ENCODE measurements around the gene GTF2IRD1. TPM values are rescaled to one million over a fixed set of nuclear protein-coding genes. Genes with fewer than 3 reads are reported as not detected.
"Not testable (repeated sequence)": the region's sequence is repeated elsewhere in the genome, so short reads cannot be mapped to it uniquely, and the experiment has no call there.

GTF2IRD1 gene
- total RNA-seq, 1 experiment from 2014 or later = 42.9 TPM

DNA sequence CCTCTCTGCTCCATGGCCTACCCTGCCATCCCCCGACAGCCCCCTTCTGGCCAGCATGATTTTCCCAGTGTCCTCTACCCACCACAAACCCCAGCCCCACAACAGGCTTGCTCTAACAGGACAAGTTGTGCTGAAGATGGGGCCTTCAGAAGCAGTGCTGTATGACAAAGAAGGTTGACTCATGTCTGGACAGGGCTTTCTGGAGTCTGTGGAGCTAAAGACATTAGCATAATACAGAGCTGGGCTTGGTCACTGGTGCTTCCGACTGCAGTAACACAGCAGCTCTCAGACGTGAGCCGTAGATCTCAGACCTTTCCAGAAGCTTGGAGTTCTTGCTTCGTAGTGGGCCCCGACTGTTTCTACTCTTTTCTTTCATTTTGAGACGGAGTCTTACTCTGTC, 100.5 kb downstream of the GTF2IRD1 start (continued):
- TF ChIP-seq CDX4 (CRISPR knock-in tag; IDR thresholded peaks at IDR 0.05; ENCODE audit: borderline replicate concordance) = no peak
- TF ChIP-seq FOXK1 (CRISPR knock-in tag; IDR thresholded peaks at IDR 0.05) = no peak
- TF ChIP-seq CBFB (CRISPR knock-in tag; IDR thresholded peaks at IDR 0.05; ENCODE audit: low read depth) = no peak

GRCh38 chr7:74560086-74560719, 106.5 kb downstream of the GTF2IRD1 start:
- ATAC-seq (no peak), DNase-seq (ENCODE audit: low spot score) (no peak)
- TF ChIP-seq HMGXB4 (CRISPR knock-in tag; IDR thresholded peaks at IDR 0.05) = no peak
- TF ChIP-seq HMGA2 (CRISPR knock-in tag; IDR thresholded peaks at IDR 0.05) = peak; percentile 95
- TF ChIP-seq ATF1 (CRISPR knock-in tag; IDR thresholded peaks at IDR 0.05) = no peak
- CTCF ChIA-PET = no interaction called here
- H3K27me3 Mint-ChIP-seq (ENCODE audit: low read depth) = no peaks in the 10 kb centered on the region
- no peak overlapping the region for H3K27ac Mint-ChIP-seq
- H3K4me3 Mint-ChIP-seq = no peak overlapping the region
- H3K36me3 Mint-ChIP-seq = peaks cover 23% of the 10 kb centered on the region
- POLR2A ChIA-PET = interaction anchor here (0.6 kb wide), 1 partner anchor 368 kb away, joined by 7 read pairs; no protein-coding TSS in a partner anchor
- no peaks in the 10 kb centered on the region for H3K9me3 Mint-ChIP-seq
- H3K4me1 Mint-ChIP-seq = no peaks in the 10 kb centered on the region

- Mint-ChIP-seq H3K27me3 (ENCODE audit: low read depth) (no peaks in the 10 kb centered on the region), H3K4me1 (no peaks in the 10 kb centered on the region), H3K27ac (peak overlapping the region; percentile 72; the same call in 1 of the 2 replicates), H3K36me3 (peaks cover 23% of the 10 kb centered on the region), H3K4me3 (no peak overlapping the region), H3K9me3 (no peaks in the 10 kb centered on the region)
- ChIA-PET POLR2A (no interaction called here), CTCF (interaction anchor here (1.4 kb wide), 1 partner anchor 145 kb away, joined by 3 read pairs; no protein-coding TSS in a partner anchor)
- DNase-seq (ENCODE audit: low spot score) (no peak), ATAC-seq (no peak)
- TF ChIP-seq TP53 (CRISPR knock-in tag; IDR thresholded peaks at IDR 0.05) (no peak), NFATC4 (CRISPR knock-in tag; IDR thresholded peaks at IDR 0.05) (no peak), E2F1 (CRISPR knock-in tag; IDR thresholded peaks at IDR 0.05) (no peak), SOX15 (CRISPR knock-in tag; IDR thresholded peaks at IDR 0.05) (no peak)
- TF ChIP-seq, protein P1, sequence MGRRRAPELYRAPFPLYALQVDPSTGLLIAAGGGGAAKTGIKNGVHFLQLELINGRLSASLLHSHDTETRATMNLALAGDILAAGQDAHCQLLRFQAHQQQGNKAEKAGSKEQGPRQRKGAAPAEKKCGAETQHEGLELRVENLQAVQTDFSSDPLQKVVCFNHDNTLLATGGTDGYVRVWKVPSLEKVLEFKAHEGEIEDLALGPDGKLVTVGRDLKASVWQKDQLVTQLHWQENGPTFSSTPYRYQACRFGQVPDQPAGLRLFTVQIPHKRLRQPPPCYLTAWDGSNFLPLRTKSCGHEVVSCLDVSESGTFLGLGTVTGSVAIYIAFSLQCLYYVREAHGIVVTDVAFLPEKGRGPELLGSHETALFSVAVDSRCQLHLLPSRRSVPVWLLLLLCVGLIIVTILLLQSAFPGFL (CRISPR knock-in tag; IDR thresholded peaks at IDR 0.05; ENCODE audit: borderline replicate concordance) = no peak
- TF ChIP-seq, protein P2, sequence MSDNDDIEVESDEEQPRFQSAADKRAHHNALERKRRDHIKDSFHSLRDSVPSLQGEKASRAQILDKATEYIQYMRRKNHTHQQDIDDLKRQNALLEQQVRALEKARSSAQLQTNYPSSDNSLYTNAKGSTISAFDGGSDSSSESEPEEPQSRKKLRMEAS (CRISPR knock-in tag; IDR thresholded peaks at IDR 0.05) = no peak
Measured at GRCh38 chr7:74561898-74562613, 108.3 kb downstream of the GTF2IRD1 start.

DNA sequence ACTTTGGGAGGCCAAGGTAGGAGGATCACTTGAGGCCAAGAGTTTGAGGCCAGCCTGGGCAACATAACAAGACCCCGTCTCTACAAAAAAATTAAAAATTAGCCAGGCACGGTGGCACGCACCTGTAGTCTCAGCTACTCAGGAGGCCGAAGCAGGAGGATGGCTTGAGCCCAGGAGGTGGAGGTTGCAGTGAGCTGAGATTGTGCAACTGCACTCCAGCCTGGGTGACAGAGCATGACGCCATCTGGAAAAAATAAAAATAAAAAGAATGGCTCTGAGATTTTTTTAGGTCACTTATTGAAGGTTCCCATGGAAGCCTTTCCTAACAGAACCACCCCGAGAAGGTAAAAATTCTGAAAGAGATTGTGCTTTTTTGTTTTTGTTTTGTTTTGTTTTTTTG, 109.9 kb downstream of the GTF2IRD1 start:
- POLR2A ChIA-PET = interaction anchor here (0.7 kb wide), 1 partner anchor 93 kb away, joined by 4 read pairs; no protein-coding TSS in a partner anchor
- H3K9me3 Mint-ChIP-seq; CTCF ChIA-PET; DNase-seq (ENCODE audit: low spot score); H3K27me3 Mint-ChIP-seq (ENCODE audit: low read depth); ATAC-seq; H3K27ac Mint-ChIP-seq; H3K4me1 Mint-ChIP-seq; H3K4me3 Mint-ChIP-seq: not testable (repeated sequence)
- peaks cover 13% of the 10 kb centered on the region for H3K36me3 Mint-ChIP-seq
